HEK293 (cell line): ENCODE results near the gene MTMR3.

Experiments
- CTCF ChIP-seq: fragments of 450-650 bp; formaldehyde crosslinking; IDR thresholded peaks from 2 replicates; pipeline ENCODE4 v1.5.1; 2016; ENCODE audit warnings: missing biosample characterization, missing genetic modification characterization
- SP2 ChIP-seq: fragments of 450-650 bp; formaldehyde crosslinking; IDR thresholded peaks from 2 replicates; pipeline ENCODE4 v1.5.1; 2016; ENCODE audit warnings: missing biosample characterization, missing genetic modification characterization
- YY1 ChIP-seq: fragments of 450-650 bp; formaldehyde crosslinking; IDR thresholded peaks from 2 replicates; pipeline ENCODE4 v1.5.1; 2018; ENCODE audit warnings: missing biosample characterization, missing genetic modification characterization
- ZNF133 ChIP-seq: fragments of 450-650 bp; formaldehyde crosslinking; IDR thresholded peaks from 2 replicates; pipeline ENCODE4 v1.5.1; 2016; ENCODE audit warnings: missing biosample characterization, missing genetic modification characterization
- ZNF362 ChIP-seq: fragments of 450-650 bp; formaldehyde crosslinking; IDR thresholded peaks from 2 replicates; pipeline ENCODE4 v1.5.1; 2016; ENCODE audit warnings: missing biosample characterization, missing genetic modification characterization
- ZNF398 ChIP-seq: fragments of 450-650 bp; formaldehyde crosslinking; IDR thresholded peaks from 2 replicates; pipeline ENCODE4 v1.5.1; 2017; ENCODE audit warnings: missing biosample characterization, missing genetic modification characterization

GRCh38 chr22:30008401-30008800, 125.4 kb downstream of the MTMR3 start:
- no peak for TF ChIP-seq CTCF (tag by site-specific recombination)
- no peak for TF ChIP-seq ZNF362 (tag by site-specific recombination)
- TF ChIP-seq YY1 (tag by site-specific recombination): no peak
- TF ChIP-seq ZNF133: no peak
- no peak for TF ChIP-seq ZNF398
- TF ChIP-seq SP2 (tag by site-specific recombination): no peak
